GM18505 (cell line): ENCODE data around the gene F11.
"Not testable (repeated sequence)": the region's sequence is repeated elsewhere in the genome, so short reads cannot be mapped to it uniquely, and the experiment has no call there.

Source experiments
- ATAC-seq: cut with Tn5 transposase; IDR thresholded peaks from one replicate; pipeline ENCODE4 v1.9.1; 2021; ENCODE audit not compliant: unreplicated experiment
- POLR2A ChIP-seq: IDR thresholded peaks from 4 replicates; pipeline ENCODE4 v1.6.1; 2011; ENCODE audit warnings: borderline replicate concordance; ENCODE audit not compliant: insufficient read depth, insufficient read length; ENCODE audit errors: extremely low read depth

F11 gene

DNA sequence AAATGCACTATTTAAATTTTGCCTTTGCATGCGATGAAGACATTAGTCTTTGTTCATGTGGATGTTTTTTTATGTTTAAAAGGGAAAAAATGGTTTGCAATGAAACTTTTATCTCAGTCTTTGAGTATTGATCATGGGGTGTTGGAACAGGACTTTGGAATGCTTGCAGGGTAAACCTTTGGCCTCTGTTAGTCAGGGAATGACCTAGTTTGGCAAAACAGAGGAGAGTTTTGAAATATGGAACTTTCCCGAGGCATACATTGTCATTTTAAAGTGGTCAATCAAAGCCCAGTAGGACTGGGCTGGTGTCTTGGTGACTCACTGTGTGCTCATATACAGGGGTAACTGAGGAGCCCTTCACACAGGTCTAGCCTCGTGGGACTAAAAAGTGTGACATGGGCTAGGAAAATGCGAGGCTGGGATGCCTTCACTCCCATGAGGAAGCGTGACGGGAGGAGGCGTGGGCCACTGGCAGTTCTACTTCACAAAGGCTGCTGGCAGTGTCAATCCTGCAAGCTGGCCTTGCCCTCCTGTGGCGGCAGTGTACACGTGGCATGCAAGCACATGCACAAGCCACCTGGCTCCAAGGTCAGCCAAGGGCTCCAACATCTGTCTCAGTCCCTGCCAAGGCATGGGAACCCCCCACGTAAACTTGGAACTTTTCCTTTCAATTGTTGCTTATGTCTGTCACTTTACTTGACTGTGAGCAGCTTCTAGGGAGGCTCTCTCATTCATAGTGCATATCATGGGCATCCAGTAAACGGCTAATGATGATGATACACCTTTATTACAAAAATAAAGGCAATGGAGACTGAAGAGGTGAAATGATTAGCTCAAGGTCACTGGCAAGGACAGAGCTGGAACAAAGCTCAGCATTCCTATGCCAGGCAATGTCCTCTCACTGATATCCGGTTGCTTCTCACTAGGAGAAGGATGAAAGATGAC, 5.2 kb upstream of the F11 start:
- TF ChIP-seq POLR2A, result no peak
- ATAC-seq, result no peak

DNA sequence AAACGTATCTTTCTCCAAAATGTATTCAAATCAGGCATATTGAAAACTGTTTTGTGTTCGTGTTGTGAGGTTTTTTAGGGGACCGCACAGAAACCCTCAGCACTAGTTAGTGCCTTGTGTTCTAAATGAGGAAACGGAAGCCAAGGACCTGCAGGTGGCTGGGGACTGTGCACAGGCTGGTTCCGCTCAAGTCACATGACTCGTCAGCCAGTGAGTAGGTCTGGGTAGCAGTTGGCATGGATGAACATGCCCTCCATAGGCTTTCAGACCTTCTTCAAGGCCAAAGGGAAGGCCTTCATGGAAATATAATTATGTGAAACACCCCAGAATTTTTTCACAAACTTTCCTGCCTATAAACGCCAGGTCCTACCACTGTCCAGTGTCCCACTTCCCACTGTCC, 1.3 kb upstream of the F11 start:
- no peak for ATAC-seq
- TF ChIP-seq POLR2A, result no peak

DNA sequence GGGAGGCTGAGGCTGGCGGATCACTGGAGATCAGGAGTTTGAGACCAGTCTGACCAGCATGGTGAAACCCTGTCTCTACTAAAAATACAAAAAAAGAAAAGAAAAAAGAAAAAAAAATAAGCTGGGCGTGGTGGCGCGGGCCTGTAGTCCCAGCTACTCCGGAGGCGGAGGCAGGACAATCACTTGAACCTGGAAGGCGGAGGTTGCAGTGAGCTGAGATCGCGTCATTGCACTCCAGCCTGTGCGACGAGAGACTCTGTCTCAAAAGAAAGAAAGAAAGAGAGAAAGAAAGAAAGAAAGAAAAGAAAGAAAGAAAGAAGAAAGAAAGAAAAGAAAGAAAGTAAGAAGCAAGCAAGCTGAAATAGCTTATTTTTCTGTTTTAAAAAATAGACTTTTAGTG, 739 bp upstream of the F11 start:
- ATAC-seq, result not testable (repeated sequence)

DNA sequence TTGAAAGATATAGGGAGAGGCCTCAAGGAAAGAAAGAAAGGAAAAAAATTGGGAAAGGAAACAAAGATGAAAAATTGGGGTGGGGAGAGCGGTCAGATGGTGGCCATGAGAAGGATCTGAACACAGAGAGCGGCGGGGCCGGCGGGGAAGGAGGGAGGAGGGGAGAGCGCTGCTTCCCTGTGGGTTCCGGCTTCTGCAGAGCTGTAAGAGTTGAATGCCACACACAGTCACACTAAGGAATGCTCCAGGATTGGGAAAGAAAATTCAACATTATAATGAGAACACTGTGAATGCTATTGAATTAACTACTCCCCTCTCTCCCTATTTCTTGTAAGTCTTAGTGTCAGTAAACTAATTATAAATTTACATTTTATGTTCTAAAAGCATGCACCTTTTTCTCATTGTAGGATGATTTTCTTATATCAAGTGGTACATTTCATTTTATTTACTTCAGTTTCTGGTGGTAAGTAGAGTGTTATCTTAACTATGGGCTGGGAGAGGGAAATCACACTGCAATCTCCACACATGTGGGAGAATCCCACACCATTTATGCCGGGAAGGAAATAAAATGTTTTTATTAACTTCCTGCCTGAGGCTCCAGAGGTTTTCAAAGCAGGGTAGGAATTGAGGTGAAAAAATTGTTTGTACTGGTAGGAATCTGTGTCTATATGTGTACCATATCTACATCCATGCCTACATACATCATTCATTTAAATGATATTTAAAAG, 904 bp downstream of the F11 start:
- no peak for TF ChIP-seq POLR2A
- ATAC-seq, result no peak

DNA sequence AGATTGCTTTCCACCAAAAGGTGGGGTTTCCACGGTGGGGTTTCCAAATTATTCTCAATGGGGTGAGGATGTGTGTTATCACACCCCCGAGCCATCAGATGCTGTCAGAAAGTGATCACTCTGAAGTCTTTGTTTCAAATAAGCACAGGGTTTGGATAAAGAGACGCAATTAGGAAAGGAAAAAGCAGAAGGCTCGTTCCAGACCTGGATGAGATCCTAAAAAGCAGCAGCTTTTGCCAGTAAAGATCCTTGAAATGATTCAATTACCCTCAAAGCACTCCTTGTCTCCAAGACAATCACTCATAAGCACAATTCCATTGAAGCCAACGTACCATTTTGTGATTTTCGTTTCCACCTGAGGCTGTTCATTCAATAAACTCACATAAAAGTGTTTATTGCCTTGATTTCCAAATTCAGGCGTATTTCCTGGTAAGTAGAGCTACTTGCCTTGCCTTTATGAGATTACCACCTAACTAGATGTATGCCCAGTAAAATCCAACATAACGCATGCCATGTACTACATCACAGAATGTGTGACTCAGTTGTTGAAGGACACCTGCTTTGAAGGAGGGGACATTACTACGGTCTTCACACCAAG, 5.2 kb downstream of the F11 start:
- no peak for TF ChIP-seq POLR2A
- ATAC-seq, result no peak

DNA sequence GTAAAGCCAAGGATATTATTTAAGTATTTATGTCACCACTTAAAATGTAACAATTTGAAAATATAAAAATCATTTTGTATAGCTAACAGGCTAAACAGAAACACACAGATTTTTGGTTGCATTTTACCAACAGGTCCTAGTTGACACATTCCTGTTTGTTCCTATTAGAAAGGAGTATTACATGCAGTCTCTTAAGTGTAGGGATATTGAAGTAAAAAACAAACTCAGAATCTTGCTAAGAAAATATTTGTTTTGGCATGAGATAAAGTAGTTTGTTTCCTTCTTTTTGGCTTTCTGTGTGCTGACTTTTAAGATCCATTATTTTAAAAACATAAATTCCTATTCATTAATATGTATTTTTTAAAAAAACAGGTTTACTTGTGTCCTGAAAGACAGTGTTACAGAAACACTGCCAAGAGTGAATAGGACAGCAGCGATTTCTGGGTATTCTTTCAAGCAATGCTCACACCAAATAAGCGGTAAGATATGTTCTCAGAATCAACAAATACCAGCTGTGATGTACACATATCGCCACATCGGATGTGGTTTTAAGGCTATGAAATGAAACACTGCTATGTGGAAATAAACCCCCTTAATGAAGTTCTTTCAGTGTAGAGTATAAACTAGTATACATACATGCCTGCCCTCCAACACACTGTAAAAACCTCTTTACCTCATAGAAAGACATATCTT, 6.9 kb downstream of the F11 start:
- no peak for ATAC-seq
- no peak for TF ChIP-seq POLR2A

DNA sequence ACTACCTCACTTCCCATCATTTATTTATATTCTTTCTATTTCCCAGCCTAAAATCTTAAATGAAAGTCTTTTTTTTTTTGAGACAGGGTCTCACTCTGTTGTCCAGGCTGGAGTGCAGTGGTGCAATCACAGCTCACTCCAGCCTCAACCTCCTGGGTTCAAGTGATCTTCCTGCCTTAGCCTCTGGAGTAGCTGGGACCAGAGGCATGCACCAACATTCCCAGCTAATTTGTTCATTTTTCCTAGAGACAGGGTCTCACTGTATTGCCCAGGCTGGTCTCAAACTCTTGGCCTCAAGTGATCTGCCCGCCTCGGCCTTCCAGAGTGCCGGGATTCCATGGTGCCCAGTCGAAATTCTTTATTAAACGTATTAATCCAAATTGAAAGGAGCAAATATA, 7.4 kb downstream of the F11 start:
- ATAC-seq, result not testable (repeated sequence)

DNA sequence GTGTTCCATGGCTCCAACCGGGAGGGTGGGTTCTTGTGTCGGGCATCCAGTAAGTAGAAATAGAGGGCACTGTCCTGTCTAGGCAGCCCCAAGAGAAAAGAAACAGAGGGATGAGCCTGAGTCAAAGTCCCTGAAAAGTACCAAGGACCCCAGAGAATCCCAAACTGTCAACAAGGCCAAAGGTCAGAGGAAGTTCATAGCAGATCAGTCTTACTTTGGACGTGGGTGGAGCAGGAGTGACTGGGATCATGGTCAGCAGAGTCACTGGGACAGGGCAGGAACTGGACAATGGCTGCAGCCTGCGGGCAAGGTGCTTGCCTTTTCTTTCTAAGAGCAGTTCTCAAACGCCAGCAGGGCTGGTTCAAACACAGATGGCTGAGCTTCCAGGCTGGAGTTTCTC, 17.3 kb downstream of the F11 start:
- no peak for ATAC-seq

DNA sequence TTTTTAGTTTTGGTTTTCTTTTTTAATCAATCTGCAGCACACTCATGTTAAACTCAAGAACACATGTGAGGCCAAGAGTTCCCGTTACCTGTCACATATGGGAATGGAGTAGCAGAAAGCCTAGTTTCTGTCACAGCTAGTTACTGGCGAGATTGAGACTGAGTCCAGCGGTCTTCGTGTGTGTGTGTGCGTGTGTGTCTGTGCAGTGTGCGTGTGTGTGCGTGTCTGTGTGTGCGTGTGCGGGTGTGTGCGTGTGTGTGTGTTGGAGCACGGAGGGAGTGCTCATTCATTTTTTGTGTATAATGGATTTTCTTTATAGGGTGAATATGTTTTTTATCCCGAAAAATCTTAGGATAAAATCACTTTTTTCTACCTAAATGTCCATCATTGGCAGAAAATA, 19.2 kb downstream of the F11 start:
- ATAC-seq, result no peak
- TF ChIP-seq POLR2A, result no peak

More for the DNA sequence above, 17.3 kb downstream of the F11 start:
- TF ChIP-seq POLR2A, result no peak

DNA sequence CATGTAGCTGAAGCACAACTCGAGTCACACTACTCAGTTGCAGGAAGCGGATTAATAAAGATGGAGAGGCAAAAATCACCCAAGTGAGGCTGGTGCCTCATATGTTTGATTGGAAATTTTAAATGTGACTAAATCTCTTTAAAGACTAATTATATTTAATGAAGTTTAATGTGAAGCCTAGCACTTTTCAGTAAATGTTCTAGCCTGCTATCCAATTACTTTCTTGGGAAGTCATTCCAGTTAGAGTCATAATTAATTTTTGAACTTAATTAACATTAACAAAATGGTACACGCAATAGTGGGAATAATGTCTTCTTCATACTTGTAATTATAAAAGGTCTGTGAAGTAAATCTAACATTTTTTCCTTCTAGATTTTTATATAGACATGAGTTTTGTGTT, 20.6 kb downstream of the F11 start:
- TF ChIP-seq POLR2A, result no peak
- ATAC-seq, result no peak

DNA sequence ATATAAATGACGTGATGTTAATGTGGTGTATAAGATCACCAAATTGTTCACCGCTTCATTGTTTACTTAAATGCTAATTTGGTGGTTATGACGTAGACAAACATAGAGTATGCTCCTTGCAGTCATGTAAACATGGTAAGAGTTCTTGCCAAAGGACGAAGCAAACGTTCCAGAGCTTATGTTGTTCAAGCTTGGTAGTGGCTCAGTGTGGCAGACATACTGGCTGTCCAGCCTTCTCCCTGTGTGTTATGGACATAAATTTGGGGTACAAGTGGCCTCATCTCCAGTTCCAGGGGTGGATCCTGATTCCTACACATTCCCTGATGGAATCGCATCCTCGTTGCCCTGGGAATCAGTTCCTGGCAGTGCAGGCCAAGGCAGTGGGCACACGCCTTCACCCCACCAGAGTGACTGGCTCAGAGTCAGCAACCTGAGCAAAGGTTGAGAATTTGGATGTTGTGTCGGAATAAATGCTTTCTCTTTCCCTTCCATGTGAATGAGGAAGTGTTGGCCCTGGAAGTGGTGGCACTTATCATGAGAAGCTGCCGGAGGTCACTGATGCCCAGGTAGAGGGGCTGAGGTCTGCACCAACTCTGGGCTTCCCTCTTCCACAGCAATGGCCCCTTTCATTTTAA, 25.4 kb downstream of the F11 start:
- TF ChIP-seq POLR2A, result no peak
- no peak for ATAC-seq

DNA sequence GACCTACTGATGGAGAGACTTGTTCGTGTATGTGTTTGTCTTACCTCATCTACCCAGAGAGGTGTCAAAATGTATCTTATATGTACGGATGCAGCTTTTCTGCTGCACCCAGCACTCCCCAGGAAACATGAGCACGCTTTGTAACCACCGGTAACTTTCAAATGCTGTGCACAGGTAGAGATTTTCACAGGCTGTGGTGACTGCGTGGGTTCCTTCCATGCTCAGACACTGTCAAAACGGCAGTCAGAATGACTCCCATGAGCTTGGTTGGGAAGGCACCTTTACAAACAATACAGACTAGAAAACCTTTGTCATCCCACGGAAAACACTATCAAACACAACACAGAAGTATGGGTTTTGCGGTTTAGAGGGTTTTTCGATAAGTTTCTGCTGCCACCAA, 28.2 kb downstream of the F11 start:
- no peak for ATAC-seq
- TF ChIP-seq POLR2A, result no peak

DNA sequence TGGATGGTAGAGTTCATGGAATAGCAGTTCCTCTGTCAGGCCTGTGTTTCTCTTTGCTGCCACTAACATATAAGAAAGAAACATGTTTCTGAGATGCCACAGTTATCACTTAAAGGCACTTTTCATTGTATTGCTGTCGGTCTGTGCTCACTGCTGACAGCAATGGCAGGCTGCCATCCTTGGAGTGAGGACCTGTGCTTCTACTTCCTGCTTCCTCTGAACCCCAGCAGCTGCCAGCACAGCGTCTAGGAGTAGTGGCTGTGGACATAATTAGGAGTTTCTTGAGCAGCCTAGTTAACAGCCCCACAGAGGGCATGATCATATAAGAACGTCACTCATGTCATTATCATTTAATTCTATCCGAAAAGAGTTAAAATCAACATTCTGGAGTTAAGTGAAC, 30.5 kb downstream of the F11 start:
- ATAC-seq, result no peak
- TF ChIP-seq POLR2A, result no peak
